Ovary (tissue), 3 donors: ENCODE data around the gene BRINP3.
"Not testable (repeated sequence)": the region's sequence is repeated elsewhere in the genome, so short reads cannot be mapped to it uniquely, and the experiment has no call there.

Experiments
- CTCF ChIP-seq, 3 donors: fragments of 450-650 bp in 2 of 3; fragments of 200-600 bp in 1 of 3; IDR thresholded peaks; one replicate each; pipeline versions ENCODE4 v1.5.1 to v1.8.0; 2016 to 2022; ENCODE audit warnings: antibody characterized with exemption in 3 of 3, mild to moderate bottlenecking in 1 of 3
- EP300 ChIP-seq: sonication (generic); formaldehyde crosslinking; IDR thresholded peaks from one replicate; pipeline ENCODE4 v1.6.1; 2017; ENCODE audit warnings: antibody characterized with exemption
- donor health status: DM: no; HTN: no; CAD: no.

GRCh38 chr1:190504539-190504938 is 26.9 kb upstream of the BRINP3 start:
- not testable (repeated sequence) for TF ChIP-seq CTCF (IDR thresholded peaks at IDR 0.05); EP300
